Fibroblast of the aortic adventitia (primary cell): Measurements from ENCODE around the gene HTRA1. TPM values are rescaled to one million over a fixed set of nuclear protein-coding genes. Genes with fewer than 3 reads are reported as not detected.

Experiments used
- DNase-seq: peaks from one replicate; pipeline ENCODE4 v3.0.0-alpha.2; 2010; ENCODE audit warnings: low read depth
- H3K4me3 ChIP-seq: 2 replicates; pipeline ENCODE4 v1.5.1; 2011; ENCODE audit warnings: low read depth, mild to moderate bottlenecking, control low read depth, low read length, moderate library complexity
- CTCF ChIP-seq: IDR thresholded peaks from 2 replicates; pipeline ENCODE4 v1.5.1; 2011; ENCODE audit warnings: mild to moderate bottlenecking, low read length, control low read depth, inconsistent platforms; ENCODE audit not compliant: insufficient read depth
- total RNA-seq: library from RNA; depleted of rRNA; stranded (reverse); fragments of >200 nt; gene quantifications from 2 replicates; pipeline ENCODE4 v1.2.3, GENCODE V29; 2012; ENCODE audit warnings: low replicate concordance

HTRA1 gene
- total RNA-seq, 1 donor = 156 TPM

- H3K4me3 ChIP-seq = no peak overlapping the region
- TF ChIP-seq CTCF = peak; percentile 38
- peak; percentile 75 for DNase-seq
These were observed 26.0 kb upstream of the HTRA1 start for GRCh38 chr10:122435212-122435827.

GRCh38 chr10:122441961-122442360, 19.4 kb upstream of the HTRA1 start:
- peak; percentile 49 for DNase-seq
- no peak overlapping the region for H3K4me3 ChIP-seq
- TF ChIP-seq CTCF = no peak

GRCh38 chr10:122445469-122445868, 15.9 kb upstream of the HTRA1 start:
- TF ChIP-seq CTCF = no peak
- DNase-seq = no peak
- no peak overlapping the region for H3K4me3 ChIP-seq

- no peak for DNase-seq
- no peak for TF ChIP-seq CTCF
These were observed 15.4 kb upstream of the HTRA1 start for GRCh38 chr10:122445904-122446303.

GRCh38 chr10:122446668-122447423, 14.5 kb upstream of the HTRA1 start:
- DNase-seq = peak; percentile 36
- no peak overlapping the region for H3K4me3 ChIP-seq
- TF ChIP-seq CTCF = no peak

More at GRCh38 chr10:122445904-122446303, 15.4 kb upstream of the HTRA1 start:
- no peak overlapping the region for H3K4me3 ChIP-seq

GRCh38 chr10:122448600-122448999, 12.8 kb upstream of the HTRA1 start:
- no peak for TF ChIP-seq CTCF
- no peak overlapping the region for H3K4me3 ChIP-seq
- DNase-seq = no peak
